ENCODE results near the gene SPAG17.
A peak's percentile ranks its signal among the peaks of the same experiment; 100 is the strongest.

SPAG17 gene

GRCh38 chr1:118117521-118117920 lies 67.5 kb downstream of the SPAG17 start:
- DNase-seq: no peak

GRCh38 chr1:118116909-118117308 lies 68.1 kb downstream of the SPAG17 start:
- DNase-seq: no peak

- no peak for DNase-seq
These were observed 68.6 kb downstream of the SPAG17 start for GRCh38 chr1:118116401-118116800.

GRCh38 chr1:118115567-118116295 lies 69.3 kb downstream of the SPAG17 start:
- DNase-seq: no peak

GRCh38 chr1:118113261-118113660 lies 71.8 kb downstream of the SPAG17 start:
- DNase-seq: no peak

- no peak for DNase-seq
These were observed 74.4 kb downstream of the SPAG17 start for GRCh38 chr1:118110580-118110979.

- DNase-seq: no peak
These were observed 80.1 kb downstream of the SPAG17 start for GRCh38 chr1:118104951-118105350.

- DNase-seq: no peak
These were observed 82.6 kb downstream of the SPAG17 start for GRCh38 chr1:118102445-118102844.

GRCh38 chr1:118101999-118102398 lies 83.0 kb downstream of the SPAG17 start:
- DNase-seq: no peak

GRCh38 chr1:118101515-118101844 lies 83.5 kb downstream of the SPAG17 start:
- no peak for DNase-seq

GRCh38 chr1:118100686-118101514 lies 84.1 kb downstream of the SPAG17 start:
- no peak for DNase-seq

GRCh38 chr1:118099686-118100085 lies 85.3 kb downstream of the SPAG17 start:
- no peak for DNase-seq

GRCh38 chr1:118097622-118098348 lies 87.2 kb downstream of the SPAG17 start:
- DNase-seq: no peak

GRCh38 chr1:118093017-118093416 lies 92.0 kb downstream of the SPAG17 start:
- no peak for DNase-seq

GRCh38 chr1:118090130-118090529 lies 94.9 kb downstream of the SPAG17 start:
- no peak for DNase-seq

- DNase-seq: no peak
These were observed 99.7 kb downstream of the SPAG17 start for GRCh38 chr1:118085365-118085764.

- DNase-seq: no peak
These were observed 100.6 kb downstream of the SPAG17 start for GRCh38 chr1:118084400-118084799.

- no peak for DNase-seq
These were observed 102.0 kb downstream of the SPAG17 start for GRCh38 chr1:118082984-118083383.

GRCh38 chr1:118081387-118081786 lies 103.6 kb downstream of the SPAG17 start:
- peak; percentile 79 for DNase-seq

GRCh38 chr1:118077331-118078045 lies 107.5 kb downstream of the SPAG17 start:
- DNase-seq: peak; percentile 19

- no peak for DNase-seq
These were observed 109.9 kb downstream of the SPAG17 start for GRCh38 chr1:118075116-118075515.

- peak; percentile 89 for DNase-seq
These were observed 111.2 kb downstream of the SPAG17 start for GRCh38 chr1:118073648-118074435.

Data from DMS79 treated with DMSO at 0.1 percent for 48 hours (cell line).